ENCODE measurements around the gene SNX14.
"Not testable (repeated sequence)": the region's sequence is repeated elsewhere in the genome, so short reads cannot be mapped to it uniquely, and the experiment has no call there.

Gene SNX14

GRCh38 chr6:85581572-85581971 lies 12.1 kb downstream of the SNX14 start:
- no peak for DNase-seq

- DNase-seq: peak; percentile 32
Measured at GRCh38 chr6:85580878-85581267, 12.8 kb downstream of the SNX14 start.

- no peak for DNase-seq
Measured at GRCh38 chr6:85580118-85580877, 13.4 kb downstream of the SNX14 start.

GRCh38 chr6:85579581-85579980 lies 14.1 kb downstream of the SNX14 start:
- DNase-seq: no peak

GRCh38 chr6:85576476-85576875 lies 17.2 kb downstream of the SNX14 start:
- DNase-seq: no peak

- DNase-seq: no peak
Measured at GRCh38 chr6:85574932-85575598, 18.6 kb downstream of the SNX14 start.

- DNase-seq: no peak
Measured at GRCh38 chr6:85569323-85569722, 24.3 kb downstream of the SNX14 start.

- no peak for DNase-seq
Measured at GRCh38 chr6:85568411-85568810, 25.2 kb downstream of the SNX14 start.

- no peak for DNase-seq
Measured at GRCh38 chr6:85565736-85566135, 27.9 kb downstream of the SNX14 start.

GRCh38 chr6:85564223-85564622 lies 29.4 kb downstream of the SNX14 start:
- DNase-seq: not testable (repeated sequence)

- no peak for DNase-seq
Measured at GRCh38 chr6:85561750-85562357, 31.8 kb downstream of the SNX14 start.

- no peak for DNase-seq
Measured at GRCh38 chr6:85556992-85557668, 36.5 kb downstream of the SNX14 start.

- DNase-seq: no peak
Measured at GRCh38 chr6:85552652-85553051, 41.0 kb downstream of the SNX14 start.

GRCh38 chr6:85551264-85551663 lies 42.4 kb downstream of the SNX14 start:
- no peak for DNase-seq

GRCh38 chr6:85547719-85548118 lies 45.9 kb downstream of the SNX14 start:
- no peak for DNase-seq

- no peak for DNase-seq
Measured at GRCh38 chr6:85544776-85545175, 48.9 kb downstream of the SNX14 start.

GRCh38 chr6:85537055-85537494 lies 56.6 kb downstream of the SNX14 start:
- no peak for DNase-seq

GRCh38 chr6:85524281-85524680 lies 69.4 kb downstream of the SNX14 start:
- not testable (repeated sequence) for DNase-seq

- no peak for DNase-seq
Measured at GRCh38 chr6:85516168-85516567, 77.5 kb downstream of the SNX14 start.

- no peak for DNase-seq
Measured at GRCh38 chr6:85506441-85507093, 87.1 kb downstream of the SNX14 start.

GRCh38 chr6:85498596-85499258 lies 94.9 kb downstream of the SNX14 start:
- DNase-seq: no peak

- DNase-seq: no peak
Measured at GRCh38 chr6:85496856-85497255, 96.8 kb downstream of the SNX14 start.
